H9 (cell line): Measurements from ENCODE around the gene MAPKAPK2. TPM values are rescaled to one million over a fixed set of nuclear protein-coding genes. Genes with fewer than 3 reads are reported as not detected.

Experiments
- DNase-seq: peaks from one replicate; pipeline ENCODE4 v3.0.0-alpha.2; 2017
- H2AFZ ChIP-seq: one replicate; pipeline ENCODE4 v1.6.1; 2013; ENCODE audit warnings: mild to moderate bottlenecking, low read length, control low read depth, moderate library complexity
- H2AK5ac ChIP-seq: 2 replicates; pipeline ENCODE4 v1.6.1; 2013; ENCODE audit warnings: low read length, control low read depth, mixed read lengths; ENCODE audit not compliant: insufficient read length
- H2BK120ac ChIP-seq: one replicate; pipeline ENCODE4 v1.6.1; 2013; ENCODE audit warnings: low read depth, mild to moderate bottlenecking, low read length, control low read depth, inconsistent platforms; ENCODE audit not compliant: poor library complexity, severe bottlenecking
- H2BK12ac ChIP-seq: 2 replicates; pipeline ENCODE4 v1.6.1; 2013; ENCODE audit warnings: low read length, control low read depth, mixed read lengths, low read depth; ENCODE audit not compliant: insufficient read length
- H2BK15ac ChIP-seq: 2 replicates; pipeline ENCODE4 v1.6.1; 2013; ENCODE audit warnings: low read depth, low read length, control low read depth
- H2BK20ac ChIP-seq: one replicate; pipeline ENCODE4 v1.6.1; 2013; ENCODE audit warnings: low read depth, mild to moderate bottlenecking, low read length, control low read depth, inconsistent platforms; ENCODE audit not compliant: poor library complexity, severe bottlenecking
- H2BK5ac ChIP-seq: 2 replicates; pipeline ENCODE4 v1.6.1; 2013; ENCODE audit warnings: low read length, control low read depth, mixed read lengths; ENCODE audit not compliant: insufficient read length
- H3K14ac ChIP-seq: 2 replicates; pipeline ENCODE4 v1.6.1; 2013; ENCODE audit warnings: low read length, control low read depth; ENCODE audit not compliant: insufficient read depth
- H3K18ac ChIP-seq: 2 replicates; pipeline ENCODE4 v1.6.1; 2013; ENCODE audit warnings: low read depth, mild to moderate bottlenecking, mixed read lengths, low read length, control low read depth; ENCODE audit not compliant: insufficient read length
- H3K23ac ChIP-seq: 2 replicates; pipeline ENCODE4 v1.6.1; 2013; ENCODE audit warnings: low read length, control low read depth, mixed read lengths, low read depth; ENCODE audit not compliant: insufficient read length
- H3K23me2 ChIP-seq: 2 replicates; pipeline ENCODE4 v1.6.1; 2013; ENCODE audit warnings: low read depth, mild to moderate bottlenecking, mixed read lengths, low read length, control low read depth; ENCODE audit not compliant: insufficient read length, poor library complexity, severe bottlenecking
- H3K27ac ChIP-seq: 2 replicates; pipeline ENCODE4 v1.5.1; 2013; ENCODE audit warnings: low read length, control low read depth, mixed read lengths, low read depth; ENCODE audit not compliant: insufficient read length
- H3K27me3 ChIP-seq: 2 replicates; pipeline ENCODE4 v1.6.1; 2013; ENCODE audit warnings: low read length, control low read depth, inconsistent platforms; ENCODE audit not compliant: insufficient read depth
- H3K4ac ChIP-seq: 2 replicates; pipeline ENCODE4 v1.6.1; 2013; ENCODE audit warnings: low read depth, mild to moderate bottlenecking, control low read depth, inconsistent platforms, low read length, moderate library complexity
- H3K4me1 ChIP-seq: 2 replicates; pipeline ENCODE4 v1.6.1; 2013; ENCODE audit warnings: low read length, control low read depth, inconsistent platforms; ENCODE audit not compliant: insufficient read depth
- H3K4me2 ChIP-seq: 2 replicates; pipeline ENCODE4 v1.6.1; 2013; ENCODE audit warnings: low read length, control low read depth, mixed read lengths; ENCODE audit not compliant: insufficient read length, insufficient read depth
- H3K56ac ChIP-seq: 2 replicates; pipeline ENCODE4 v1.6.1; 2013; ENCODE audit warnings: low read depth, mild to moderate bottlenecking, mixed read lengths, low read length, control low read depth; ENCODE audit not compliant: insufficient read length
- H3K79me1 ChIP-seq: 2 replicates; pipeline ENCODE4 v1.6.1; 2013; ENCODE audit warnings: low read depth, mild to moderate bottlenecking, moderate library complexity, low read length, control low read depth, inconsistent platforms; ENCODE audit not compliant: insufficient read depth, poor library complexity, severe bottlenecking
- H3K79me2 ChIP-seq: 2 replicates; pipeline ENCODE4 v1.6.1; 2013; ENCODE audit warnings: low read length, control low read depth, inconsistent platforms; ENCODE audit not compliant: insufficient read depth
- H3K9ac ChIP-seq: 2 replicates; pipeline ENCODE4 v1.6.1; 2013; ENCODE audit warnings: low read length, control low read depth, mixed read lengths; ENCODE audit not compliant: insufficient read length; ENCODE audit errors: extremely low read depth
- H3K9me3 ChIP-seq: one replicate; pipeline ENCODE4 v1.6.1; 2013; ENCODE audit warnings: low read depth, low read length, inconsistent platforms; ENCODE audit not compliant: control insufficient read depth
- H3T11ph ChIP-seq: one replicate; pipeline ENCODE4 v1.6.1; 2013; ENCODE audit warnings: mild to moderate bottlenecking, low read length, control low read depth, inconsistent platforms
- H4K20me1 ChIP-seq: one replicate; pipeline ENCODE4 v1.6.1; 2013; ENCODE audit not compliant: control insufficient read depth, insufficient read length, insufficient read depth
- H4K5ac ChIP-seq: 2 replicates; pipeline ENCODE4 v1.6.1; 2013; ENCODE audit warnings: low read depth, mild to moderate bottlenecking, mixed read lengths, low read length, control low read depth; ENCODE audit not compliant: insufficient read length
- H4K8ac ChIP-seq: replicated peaks from 2 replicates; pipeline ENCODE4 v1.6.1; 2013; ENCODE audit warnings: low read length, control low read depth, mixed read lengths, low read depth; ENCODE audit not compliant: insufficient read length
- H4K91ac ChIP-seq: 2 replicates; pipeline ENCODE4 v1.6.1; 2013; ENCODE audit warnings: low read depth, mild to moderate bottlenecking, moderate library complexity, mixed read lengths, low read length, control low read depth; ENCODE audit not compliant: insufficient read length
- H3K27ac Mint-ChIP-seq, 3 experiments: 2 replicates in 2 of 3; 3 replicates in 1 of 3; pipeline ENCODE4 v1.8.0; 2020 to 2021; ENCODE audit warnings: mixed read lengths in 3 of 3, mild to moderate bottlenecking in 1 of 3, moderate library complexity in 1 of 3
- H3K27me3 Mint-ChIP-seq: 2 replicates; pipeline ENCODE4 v1.8.0; 2021; ENCODE audit warnings: low read depth, mild to moderate bottlenecking, moderate library complexity, mixed read lengths
- H3K36me3 Mint-ChIP-seq, 3 experiments: 2 replicates in 2 of 3; 3 replicates in 1 of 3; pipeline ENCODE4 v1.8.0; 2020 to 2021; ENCODE audit warnings: low read depth in 3 of 3, mixed read lengths in 3 of 3; ENCODE audit not compliant: insufficient read depth in 1 of 3
- H3K4me1 Mint-ChIP-seq, 2 experiments: 2 replicates each; pipeline ENCODE4 v1.8.0; 2020; ENCODE audit warnings: mixed read lengths in 2 of 2
- H3K4me3 Mint-ChIP-seq, 2 experiments: 2 replicates in 1 of 2; 3 replicates in 1 of 2; pipeline ENCODE4 v1.8.0; 2020 to 2021; ENCODE audit warnings: mild to moderate bottlenecking in 2 of 2, mixed read lengths in 2 of 2, moderate library complexity in 1 of 2
- H3K9me3 Mint-ChIP-seq, 2 experiments: 2 replicates in 1 of 2; 3 replicates in 1 of 2; pipeline ENCODE4 v1.8.0; 2020; ENCODE audit warnings: mild to moderate bottlenecking in 2 of 2, mixed read lengths in 2 of 2, moderate library complexity in 1 of 2
- WGBS: extraction: QIAGEN DNeasy Blood & Tissue Kit; methylation state at CpG from one replicate; pipeline ENCODE4 v1.1.7; 2013; ENCODE audit warnings: missing lambda C conversion rate, low lambda C conversion rate, mixed read lengths; ENCODE audit not compliant: insufficient read length; ENCODE audit errors: extremely low coverage; 5-methylcytosine and 5-hydroxymethylcytosine counted together
- total RNA-seq: library from RNA; stranded (reverse); gene quantifications from 2 replicates; pipeline ENCODE4 v1.2.1, GENCODE V29; 2021
- TF ChIP-seq, protein P1 (sequence below): fragments of 200-600 bp; sonication (generic); conservative IDR thresholded peaks from 3 replicates; pipeline ENCODE4 v1.8.0; 2021; ENCODE audit warnings: antibody characterized with exemption, mild to moderate bottlenecking

MAPKAPK2 gene
- total RNA-seq, 1 experiment from 2014 or later = 50.1 TPM

DNA sequence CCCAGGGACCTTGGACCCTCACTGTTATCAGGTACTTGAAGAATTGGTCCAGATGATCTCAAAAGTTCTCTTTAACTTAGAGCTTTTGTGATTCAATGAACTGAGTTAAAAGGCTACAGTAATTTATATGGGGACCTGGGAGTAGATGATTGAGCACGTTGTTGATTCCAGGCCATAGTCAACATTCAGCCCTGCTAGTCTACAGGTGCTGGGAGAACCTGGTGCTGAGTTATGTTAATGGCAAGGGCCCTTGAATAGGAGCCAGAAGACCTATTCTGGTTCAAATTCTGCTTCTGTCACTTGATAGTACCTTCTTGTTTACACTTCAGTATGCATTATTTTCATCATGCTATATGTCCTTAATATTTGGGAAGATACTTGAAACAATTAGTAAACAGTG is 38.2 kb upstream of the MAPKAPK2 start:
- DNase-seq = no peak
- Histone ChIP-seq H2AK5ac (no peak overlapping the region), H3K27ac (no peak overlapping the region), H2BK5ac (no peak overlapping the region), H3K4me2 (no peak overlapping the region), H3K23me2 (no peaks in the 10 kb centered on the region), H4K91ac (no peak overlapping the region), H3K9me3 (no peaks in the 10 kb centered on the region), H2BK20ac (no peak overlapping the region), H4K20me1 (no peaks in the 10 kb centered on the region), H3K79me1 (no peaks in the 10 kb centered on the region), H4K8ac (no peak overlapping the region), H4K5ac (no peak overlapping the region), H3K14ac (no peak overlapping the region), H2BK12ac (no peak overlapping the region), H3K18ac (no peak overlapping the region), H2BK15ac (no peak overlapping the region), H3K9ac (no peak overlapping the region), H3K4ac (no peak overlapping the region), H3K4me1 (no peaks in the 10 kb centered on the region), H3T11ph (no peak overlapping the region), H3K79me2 (no peaks in the 10 kb centered on the region), H3K23ac (no peak overlapping the region), H3K27me3 (no peaks in the 10 kb centered on the region), H3K56ac (no peak overlapping the region), H2BK120ac (no peak overlapping the region), H2AFZ (no peak overlapping the region)
- TF ChIP-seq, protein P1, sequence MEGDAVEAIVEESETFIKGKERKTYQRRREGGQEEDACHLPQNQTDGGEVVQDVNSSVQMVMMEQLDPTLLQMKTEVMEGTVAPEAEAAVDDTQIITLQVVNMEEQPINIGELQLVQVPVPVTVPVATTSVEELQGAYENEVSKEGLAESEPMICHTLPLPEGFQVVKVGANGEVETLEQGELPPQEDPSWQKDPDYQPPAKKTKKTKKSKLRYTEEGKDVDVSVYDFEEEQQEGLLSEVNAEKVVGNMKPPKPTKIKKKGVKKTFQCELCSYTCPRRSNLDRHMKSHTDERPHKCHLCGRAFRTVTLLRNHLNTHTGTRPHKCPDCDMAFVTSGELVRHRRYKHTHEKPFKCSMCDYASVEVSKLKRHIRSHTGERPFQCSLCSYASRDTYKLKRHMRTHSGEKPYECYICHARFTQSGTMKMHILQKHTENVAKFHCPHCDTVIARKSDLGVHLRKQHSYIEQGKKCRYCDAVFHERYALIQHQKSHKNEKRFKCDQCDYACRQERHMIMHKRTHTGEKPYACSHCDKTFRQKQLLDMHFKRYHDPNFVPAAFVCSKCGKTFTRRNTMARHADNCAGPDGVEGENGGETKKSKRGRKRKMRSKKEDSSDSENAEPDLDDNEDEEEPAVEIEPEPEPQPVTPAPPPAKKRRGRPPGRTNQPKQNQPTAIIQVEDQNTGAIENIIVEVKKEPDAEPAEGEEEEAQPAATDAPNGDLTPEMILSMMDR = no peak
- H3K4me1 Mint-ChIP-seq = peaks cover 8 to 11% of the 10 kb centered on the region in 2 experiments
- H3K27me3 Mint-ChIP-seq = no peaks in the 10 kb centered on the region
- H3K4me3 Mint-ChIP-seq = no peak overlapping the region
- H3K27ac Mint-ChIP-seq = no peak overlapping the region
- no peaks in the 10 kb centered on the region for H3K9me3 Mint-ChIP-seq
- peaks cover 2 to 8% (median 7%) of the 10 kb centered on the region in 3 experiments; a peak in 5 of 7 replicates for H3K36me3 Mint-ChIP-seq
- no CpG with 5 or more reads among the region's 1 CpG for WGBS
